H1 (cell line): ENCODE data around the gene CACNB1. TPM values are rescaled to one million over a fixed set of nuclear protein-coding genes. Genes with fewer than 3 reads are reported as not detected.
A peak's percentile ranks its signal among the peaks of the same experiment; 100 is the strongest.

ENCODE experiments used
- CTCF ChIA-PET: fragments of 300-600 bp; sonication (Branson Sonifier 250); formaldehyde crosslinking; loops from one replicate; lab custom pipeline; 2021; ENCODE audit not compliant: partially characterized antibody; lab: Charles Lee
- POLR2A ChIA-PET: fragments of 300-600 bp; sonication (Branson Sonifier 250); formaldehyde crosslinking; loops from one replicate; lab custom pipeline; 2021; ENCODE audit warnings: inconsistent platforms; ENCODE audit not compliant: partially characterized antibody; lab: Charles Lee
- DNase-seq, 2 experiments: peaks; one replicate each; pipeline versions ENCODE4 v3.0.0 to v3.0.0-alpha.2; 2010 to 2022; ENCODE audit warnings: low spot score in 2 of 2, low read depth in 1 of 2, mixed read lengths in 1 of 2
- FAIRE-seq: peaks from 2 replicates; lab custom pipeline; 2011; peaks lifted over from hg19 to GRCh38; lab: Jason Lieb, UNC
- H2AFZ ChIP-seq: 2 replicates; pipeline ENCODE4 v1.8.1; 2012; ENCODE audit warnings: low read length, inconsistent platforms
- H2AK5ac ChIP-seq: 2 replicates; pipeline ENCODE4 v1.6.1; 2013; ENCODE audit warnings: low read depth, low read length
- H2BK120ac ChIP-seq: replicated peaks from 2 replicates; pipeline ENCODE3; 2013; ENCODE audit warnings: low read depth, low read length, inconsistent platforms
- H2BK12ac ChIP-seq: 2 replicates; pipeline ENCODE4 v1.6.1; 2013; ENCODE audit warnings: low read depth, low read length
- H2BK15ac ChIP-seq: 2 replicates; pipeline ENCODE4 v1.6.1; 2013; ENCODE audit warnings: low read length
- H2BK20ac ChIP-seq: 2 replicates; pipeline ENCODE4 v1.6.1; 2013; ENCODE audit warnings: low read length
- H2BK5ac ChIP-seq: 2 replicates; pipeline ENCODE4 v1.6.1; 2013; ENCODE audit warnings: low read depth, low read length
- H3K14ac ChIP-seq: 2 replicates; pipeline ENCODE4 v1.6.1; 2013; ENCODE audit warnings: inconsistent platforms; ENCODE audit not compliant: insufficient read length
- H3K18ac ChIP-seq: 2 replicates; pipeline ENCODE4 v1.6.1; 2013; ENCODE audit warnings: low read length; ENCODE audit errors: extremely low read depth
- H3K23ac ChIP-seq: 2 replicates; pipeline ENCODE4 v1.6.1; 2013; ENCODE audit warnings: inconsistent platforms; ENCODE audit not compliant: insufficient read length
- H3K23me2 ChIP-seq: 2 replicates; pipeline ENCODE4 v1.6.1; 2013; ENCODE audit warnings: low read depth, low read length
- H3K27ac ChIP-seq: 2 replicates; pipeline ENCODE4 v1.6.1; 2011; ENCODE audit warnings: low read depth, low read length, inconsistent platforms
- H3K27me3 ChIP-seq, 4 experiments: replicated peaks in 1 of 4; 1 replicate in 1 of 4; 2 replicates in 3 of 4; pipeline versions ENCODE4 v1.6.1 to v1.8.1; 2011 to 2013; ENCODE audit warnings: low read length in 3 of 4, mild to moderate bottlenecking in 3 of 4, inconsistent platforms in 2 of 4, mixed read lengths in 2 of 4, moderate library complexity in 1 of 4; ENCODE audit not compliant: control insufficient read depth in 3 of 4, insufficient read depth in 3 of 4; ENCODE audit errors: extremely low read depth in 1 of 4
- H3K36me3 ChIP-seq, 4 experiments: 2 replicates each; pipeline versions ENCODE4 v1.6.1 to v1.8.1; 2011 to 2013; ENCODE audit warnings: mild to moderate bottlenecking in 4 of 4, low read length in 3 of 4, moderate library complexity in 2 of 4, control low read depth in 1 of 4, inconsistent platforms in 1 of 4; ENCODE audit not compliant: insufficient read depth in 4 of 4, control insufficient read depth in 2 of 4
- H3K4ac ChIP-seq: replicated peaks from 2 replicates; pipeline ENCODE3; 2013; ENCODE audit warnings: low read length, low read depth, mixed read lengths, inconsistent platforms; ENCODE audit not compliant: insufficient read length
- H3K4me1 ChIP-seq, 4 experiments: replicated peaks in 1 of 4; 1 replicate in 1 of 4; 2 replicates in 3 of 4; pipeline versions ENCODE4 v1.6.1 to v1.8.1; 2011 to 2013; ENCODE audit warnings: low read length in 3 of 4, inconsistent platforms in 2 of 4, mixed read lengths in 1 of 4; ENCODE audit not compliant: insufficient read depth in 4 of 4, control insufficient read depth in 3 of 4
- H3K4me2 ChIP-seq, 2 experiments: 2 replicates each; pipeline versions ENCODE4 v1.6.1 to v1.8.1; 2011 to 2013; ENCODE audit warnings: low read depth in 2 of 2, low read length in 2 of 2, control low read depth in 1 of 2, inconsistent platforms in 1 of 2, mild to moderate bottlenecking in 1 of 2; ENCODE audit not compliant: insufficient read depth in 1 of 2
- H3K4me3 ChIP-seq, 4 experiments: fragments of 200-600, 300-600 bp in 1 of 4; sonication (generic), shearing (Covaris generic), sonication (Bioruptor Twin) in 1 of 4; 2 replicates each; pipeline versions ENCODE4 v1.5.1 to v1.8.1; 2011 to 2016; ENCODE audit warnings: low read length in 4 of 4, low read depth in 3 of 4, control low read depth in 2 of 4, inconsistent platforms in 2 of 4, mild to moderate bottlenecking in 2 of 4, mixed read lengths in 1 of 4, moderate library complexity in 1 of 4; ENCODE audit not compliant: insufficient read depth in 2 of 4; ENCODE audit errors: extremely low read depth in 1 of 4
- H3K56ac ChIP-seq: replicated peaks from 2 replicates; pipeline ENCODE3; 2013; ENCODE audit warnings: low read depth, mild to moderate bottlenecking, mixed read lengths, low read length, inconsistent platforms; ENCODE audit not compliant: insufficient read length
- H3K79me1 ChIP-seq: 2 replicates; pipeline ENCODE4 v1.6.1; 2013; ENCODE audit warnings: low read depth, low read length, control low read depth
- H3K79me2 ChIP-seq, 2 experiments: 2 replicates each; pipeline versions ENCODE4 v1.6.1 to v1.8.1; 2012 to 2013; ENCODE audit warnings: low read length in 2 of 2, mild to moderate bottlenecking in 2 of 2, inconsistent platforms in 1 of 2; ENCODE audit not compliant: insufficient read depth in 2 of 2, control insufficient read depth in 1 of 2
- H3K9ac ChIP-seq, 4 experiments: replicated peaks in 1 of 4; 1 replicate in 1 of 4; 2 replicates in 3 of 4; pipeline versions ENCODE4 v1.6.1 to v1.8.1; 2011 to 2013; ENCODE audit warnings: low read depth in 3 of 4, low read length in 3 of 4, control low read depth in 2 of 4, mild to moderate bottlenecking in 2 of 4, moderate library complexity in 2 of 4, inconsistent platforms in 1 of 4; ENCODE audit errors: extremely low read depth in 1 of 4
- H3K9me3 ChIP-seq, 2 experiments: 2 replicates each; pipeline versions ENCODE4 v1.6.1 to v1.8.1; 2012 to 2013; ENCODE audit warnings: mild to moderate bottlenecking in 2 of 2, moderate library complexity in 2 of 2, control low read depth in 1 of 2, inconsistent platforms in 1 of 2, low read depth in 1 of 2, low read length in 1 of 2, mixed read lengths in 1 of 2; ENCODE audit not compliant: insufficient read depth in 2 of 2
- H4K20me1 ChIP-seq, 2 experiments: replicated peaks in 1 of 2; 2 replicates each; pipeline versions ENCODE3 to v1.8.1; 2011 to 2013; ENCODE audit warnings: inconsistent platforms in 2 of 2, low read length in 2 of 2, mild to moderate bottlenecking in 1 of 2; ENCODE audit not compliant: insufficient read depth in 2 of 2, control insufficient read depth in 1 of 2
- H4K5ac ChIP-seq: 2 replicates; pipeline ENCODE4 v1.6.1; 2013; ENCODE audit warnings: low read length, low read depth, mixed read lengths, inconsistent platforms; ENCODE audit not compliant: insufficient read length
- H4K8ac ChIP-seq: 2 replicates; pipeline ENCODE4 v1.8.0; 2013; ENCODE audit warnings: mild to moderate bottlenecking, moderate library complexity, low read length, inconsistent platforms; ENCODE audit not compliant: insufficient read depth; ENCODE audit errors: extremely low read depth
- H4K91ac ChIP-seq: replicated peaks from 2 replicates; pipeline ENCODE3; 2013; ENCODE audit warnings: low read length, mixed read lengths, inconsistent platforms; ENCODE audit not compliant: insufficient read length
- BCL11A ChIP-seq, 2 experiments: IDR thresholded peaks; one replicate each; pipeline ENCODE4 v1.6.1; 2011; ENCODE audit warnings: low read depth in 2 of 2, low read length in 2 of 2, mild to moderate bottlenecking in 2 of 2
- CBX8 ChIP-seq: fragments of 300-800, 300-1000 bp; sonication (generic); IDR thresholded peaks from 2 replicates; pipeline ENCODE4 v1.7.1; 2016; ENCODE audit warnings: low read depth, low read length, borderline replicate concordance
- CEBPB ChIP-seq: IDR thresholded peaks from 2 replicates; pipeline ENCODE4 v1.6.1; 2012; ENCODE audit warnings: low read depth, low read length
- CHD1 ChIP-seq: IDR thresholded peaks from 2 replicates; pipeline ENCODE4 v1.6.1; 2012; ENCODE audit warnings: low read depth, low read length, improper control_type of control experiment
- EGR1 ChIP-seq: IDR thresholded peaks from 2 replicates; pipeline ENCODE4 v1.6.1; 2011; ENCODE audit warnings: low read depth, low read length, borderline replicate concordance
- EP300 ChIP-seq, 2 experiments: IDR thresholded peaks; 1 replicate in 1 of 2; 2 replicates in 1 of 2; pipeline ENCODE4 v1.6.1; 2011 to 2012; ENCODE audit warnings: low read depth in 2 of 2, low read length in 2 of 2, mild to moderate bottlenecking in 2 of 2, borderline replicate concordance in 1 of 2, inconsistent platforms in 1 of 2, moderate library complexity in 1 of 2
- GABPA ChIP-seq: IDR thresholded peaks from 2 replicates; pipeline ENCODE4 v1.6.1; 2011; ENCODE audit warnings: mild to moderate bottlenecking, low read length, moderate library complexity, borderline replicate concordance; ENCODE audit not compliant: insufficient read depth
- RAD21 ChIP-seq, 2 experiments: IDR thresholded peaks in 1 of 2; conservative IDR thresholded peaks in 1 of 2; 2 replicates each; pipeline ENCODE4 v1.6.1; 2011; ENCODE audit warnings: low read depth in 2 of 2, low read length in 2 of 2, improper control_type of control experiment in 1 of 2, inconsistent platforms in 1 of 2, mild to moderate bottlenecking in 1 of 2, moderate library complexity in 1 of 2
- RBBP5 ChIP-seq: IDR thresholded peaks from 2 replicates; pipeline ENCODE4 v1.7.1; 2012; ENCODE audit warnings: low read depth, mild to moderate bottlenecking, inconsistent platforms, low read length, moderate library complexity, borderline replicate concordance
- RXRA ChIP-seq: IDR thresholded peaks from 2 replicates; pipeline ENCODE4 v1.6.1; 2011; ENCODE audit warnings: low read depth, mild to moderate bottlenecking, low read length, moderate library complexity; ENCODE audit not compliant: insufficient read depth
- SIRT6 ChIP-seq: IDR thresholded peaks from one replicate; pipeline ENCODE4 v1.7.1; 2012; ENCODE audit warnings: low read length, inconsistent platforms
- TCF12 ChIP-seq: IDR thresholded peaks from 2 replicates; pipeline ENCODE4 v1.6.1; 2011; ENCODE audit warnings: low read depth, mild to moderate bottlenecking, low read length
- WGBS, 2 experiments: shearing (Covaris generic) in 1 of 2; methylation state at CpG; one replicate each; pipeline versions ENCODE4 v1.1.6 to v1.1.7; 2013 to 2015; ENCODE audit warnings: low lambda C conversion rate in 2 of 2, mixed read lengths in 2 of 2, inconsistent platforms in 1 of 2, low coverage in 1 of 2, missing lambda C conversion rate in 1 of 2; ENCODE audit not compliant: insufficient replicate concordance in 2 of 2, insufficient coverage in 1 of 2, insufficient read length in 1 of 2; ENCODE audit errors: extremely low coverage in 1 of 2, missing lambda C conversion rate in 1 of 2; 5-methylcytosine and 5-hydroxymethylcytosine counted together
- polyA plus RNA-seq, 7 experiments: library from polyadenylated mRNA; depleted of rRNA in 3 of 7; stranded (reverse) in 5 of 7; unstranded in 2 of 7; fragments of >200 nt in 5 of 7; fragments of 200-250 nt in 2 of 7; gene quantifications; 1 replicate in 5 of 7; 2 replicates in 1 of 7; 4 replicates in 1 of 7; pipeline versions ENCODE4 v1.2.1 to v1.2.3, GENCODE V29; 2011 to 2013; ENCODE audit warnings: missing spikeins in 2 of 7, mixed read lengths in 2 of 7
- total RNA-seq: library from RNA; stranded (reverse); fragmentation: NEBNext Ultra II Directional; extraction: Animal tissue kit (Norgen Biotek cat#: 25700); gene quantifications from 2 replicates; pipeline ENCODE4 v1.2.1, GENCODE V29; 2021

The CACNB1 gene
- total and polyA plus RNA-seq, 2 of the 8 experiments (the other 6 are each of a cell fraction or from before 2014, with no cell fraction given), result 7.2 to 17.8 TPM

DNA sequence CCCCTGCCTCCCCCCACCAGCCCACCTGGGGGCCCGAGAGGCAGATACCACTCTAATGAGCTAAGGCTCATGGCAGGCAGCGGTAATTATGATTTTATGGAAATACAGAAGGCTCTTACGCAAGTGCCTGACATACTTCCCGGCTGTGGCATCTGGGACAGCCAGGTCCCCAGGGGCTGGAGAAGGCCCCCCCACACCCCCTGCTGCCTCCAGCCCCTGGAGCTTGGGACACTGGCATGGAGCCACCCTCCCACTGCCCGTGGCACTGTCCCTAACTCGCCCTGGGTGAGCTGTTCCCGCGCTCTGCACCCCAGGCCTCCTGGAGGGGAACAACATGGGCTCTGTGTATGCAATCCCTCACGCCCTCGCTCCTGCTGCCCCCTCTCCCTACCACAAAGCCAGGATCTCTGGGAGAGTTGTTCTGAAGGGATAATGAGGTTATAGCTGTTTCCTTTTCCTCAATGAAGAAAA is 33.7 kb upstream of the CACNB1 start:
- FAIRE-seq (no peak), DNase-seq (no peak)
- Histone ChIP-seq H3K27me3 (peaks cover 0 to 2% (median 0%) of the 10 kb centered on the region in 4 experiments; a peak in 1 of 7 replicates), H2AK5ac (no peak overlapping the region), H3K23ac (no peak overlapping the region), H4K20me1 (no peaks in the 10 kb centered on the region), H4K5ac (no peak overlapping the region), H2BK5ac (no peak overlapping the region), H3K4me3 (peak overlapping the region in 1 of 4 experiments; percentile 53; a peak in 1 of 8 replicates), H3K4ac (no peak overlapping the region), H2BK120ac (no peak overlapping the region), H3K36me3 (no peaks in the 10 kb centered on the region), H2BK15ac (no peak overlapping the region), H3K4me1 (peaks cover 0 to 16% (median 7%) of the 10 kb centered on the region in 4 experiments; a peak in 5 of 7 replicates), H2BK20ac (no peak overlapping the region), H3K14ac (no peak overlapping the region), H3K79me2 (no peaks in the 10 kb centered on the region), H2BK12ac (no peak overlapping the region), H3K27ac (no peak overlapping the region), H3K23me2 (peaks cover 2% of the 10 kb centered on the region; the same call in 1 of the 2 replicates), H4K8ac (no peak overlapping the region), H4K91ac (no peak overlapping the region), H3K79me1 (no peaks in the 10 kb centered on the region), H2AFZ (no peak overlapping the region), H3K56ac (no peak overlapping the region), H3K9ac (no peak overlapping the region), H3K18ac (no peak overlapping the region), H3K4me2 (peak overlapping the region; percentile 20 to 94; a peak in 1 of 4 replicates), H3K9me3 (no peaks in the 10 kb centered on the region)
- ChIA-PET CTCF (interaction anchor here (0.6 to 21.2 kb wide), 11 partner anchors 18 to 1755 kb away, joined by 3 to 982 read pairs (median 5); partner anchors contain the start of gene RPL19), POLR2A (interaction anchor here (1.5 to 4.2 kb wide), 4 partner anchors 22 to 31 kb away, joined by 3 to 29 read pairs (median 20); partner anchors contain the start of gene RPL19)
- WGBS, 2 experiments, result 78% methylated on average over 9 of the region's 10 CpGs; no CpG with 5 or more reads in 1 of the 2 experiments
- TF ChIP-seq CBX8 (no peak), TCF12 (no peak), BCL11A (IDR thresholded peaks at IDR 0.05; ENCODE audit: low read depth in 2 of 2, low read length in 2 of 2) (no peak), CEBPB (no peak), RAD21 (IDR thresholded peaks at IDR 0.05 in 1 of 2, conservative IDR thresholded peaks at IDR 0.05 in 1 of 2; ENCODE audit: low read depth in 2 of 2, low read length in 2 of 2) (no peak), CHD1 (no peak), EGR1 (no peak), SIRT6 (no peak), RXRA (no peak), EP300 (IDR thresholded peaks at IDR 0.05; ENCODE audit: borderline replicate concordance in 1 of 2, low read depth in 2 of 2, low read length in 2 of 2) (no peak), GABPA (no peak), RBBP5 (no peak)
